Lung (tissue), 12 donors: ENCODE results near the gene E2F7. TPM values are rescaled to one million over a fixed set of nuclear protein-coding genes. Genes with fewer than 3 reads are reported as not detected.

Experiments used
- ATAC-seq: fragments of 200-7000 bp; cut with Tn5 transposase; one replicate; pipeline ENCODE4 v1.9.1; 2020; ENCODE audit warnings: moderate number of reproducible peaks; ENCODE audit not compliant: insufficient read depth, low FRiP score
- DNase-seq, 3 donors: peaks; one replicate each; pipeline ENCODE4 v3.0.0-alpha.2; 2013 to 2017
- H3K27ac ChIP-seq, 2 donors: one replicate each; pipeline ENCODE4 v1.5.1; 2013; ENCODE audit warnings: mild to moderate bottlenecking in 2 of 2, moderate library complexity in 2 of 2, control low read depth in 1 of 2, inconsistent platforms in 1 of 2, low read depth in 1 of 2, low read length in 1 of 2
- H3K27me3 ChIP-seq, 3 donors: one replicate each; pipeline ENCODE4 v1.5.1; 2013; ENCODE audit warnings: low read length in 2 of 3; ENCODE audit not compliant: control insufficient read depth in 3 of 3, insufficient read depth in 3 of 3
- H3K36me3 ChIP-seq, 4 donors: one replicate each; pipeline ENCODE4 v1.5.1; 2013; ENCODE audit warnings: low read length in 4 of 4, mild to moderate bottlenecking in 1 of 4, moderate library complexity in 1 of 4; ENCODE audit not compliant: control insufficient read depth in 4 of 4, insufficient read depth in 4 of 4
- H3K4me1 ChIP-seq, 5 donors: one replicate each; pipeline ENCODE4 v1.5.1; 2013; ENCODE audit warnings: low read length in 5 of 5, mild to moderate bottlenecking in 2 of 5, moderate library complexity in 1 of 5; ENCODE audit not compliant: control insufficient read depth in 5 of 5, insufficient read depth in 5 of 5
- H3K4me3 ChIP-seq: one replicate; pipeline ENCODE4 v1.5.1; 2013; ENCODE audit warnings: mild to moderate bottlenecking, control low read depth, moderate library complexity
- H3K9ac ChIP-seq, 2 donors: one replicate each; pipeline ENCODE4 v1.5.1; 2013; ENCODE audit warnings: low read length in 2 of 2, control low read depth in 1 of 2; ENCODE audit not compliant: insufficient read depth in 1 of 2
- H3K9me3 ChIP-seq, 4 donors: one replicate each; pipeline ENCODE4 v1.5.1; 2013; ENCODE audit warnings: low read length in 3 of 4, mild to moderate bottlenecking in 1 of 4, moderate library complexity in 1 of 4; ENCODE audit not compliant: control insufficient read depth in 4 of 4, insufficient read depth in 3 of 4
- CTCF ChIP-seq: IDR thresholded peaks from 2 replicates; pipeline ENCODE4 v1.5.1; 2012; ENCODE audit warnings: mild to moderate bottlenecking; ENCODE audit errors: control extremely low read depth, extremely low read depth
- WGBS, 2 donors: extraction: QIAGEN DNeasy Blood & Tissue Kit; methylation state at CpG; one replicate each; pipeline ENCODE4 v1.1.7; 2013; 5-methylcytosine and 5-hydroxymethylcytosine counted together
- polyA plus RNA-seq, 2 donors: library from polyadenylated mRNA; stranded (reverse); fragments of 200-250 nt; gene quantifications; one replicate each; pipeline ENCODE4 v1.2.1, GENCODE V29; 2013
- total RNA-seq, 2 donors: library from RNA; depleted of rRNA in 1 of 2; stranded (reverse); fragments of >200 nt in 1 of 2; gene quantifications; one replicate each; pipeline ENCODE4 v1.2.1, GENCODE V29; 2014 to 2021
- donor health status: control.
- donor health status: control.
- donor health status: Bipolar disorder and iron deficiency.
- donor health status: healthy.
- donor health status: DM: yes; HTN: yes; CAD: no.

The E2F7 gene
- total and polyA plus RNA-seq, 4 donors: 0.24 to 2.3 (median 0.54) TPM

DNA sequence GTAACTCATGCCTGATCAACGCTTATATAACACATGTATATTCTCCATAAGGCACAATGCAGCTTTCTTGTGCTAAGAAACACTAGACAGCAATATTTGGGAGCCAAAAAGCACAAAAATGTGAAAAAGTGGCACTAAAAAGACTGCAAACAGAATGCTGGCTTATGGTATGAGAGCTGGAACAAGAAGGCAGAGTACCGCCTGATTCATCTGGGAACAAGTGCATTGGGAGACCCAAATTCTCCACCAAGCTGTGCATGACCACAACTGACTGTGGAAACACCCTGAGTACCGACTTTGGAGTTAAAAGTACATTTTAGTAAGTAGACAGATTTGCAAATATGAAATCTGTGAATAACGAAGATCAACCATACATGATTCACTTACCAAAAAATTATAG, 25.1 kb downstream of the E2F7 start:
- ATAC-seq (no peak), DNase-seq (no peak)
- Histone ChIP-seq H3K4me3 (no peak overlapping the region), H3K27me3 (no peaks in the 10 kb centered on the region), H3K9me3 (no peaks in the 10 kb centered on the region), H3K9ac (no peak overlapping the region), H3K4me1 (no peaks in the 10 kb centered on the region), H3K36me3 (peaks cover 0 to 22% (median 0%) of the 10 kb centered on the region in 4 donors), H3K27ac (no peak overlapping the region)
- TF ChIP-seq CTCF: no peak
- WGBS, 2 donors: 97 to 98% methylated on average over 4 of the region's 4 CpGs

GRCh38 chr12:77035226-77035625, 30.1 kb downstream of the E2F7 start:
- H3K9me3 ChIP-seq: no peaks in the 10 kb centered on the region
- WGBS, 2 donors: 83 to 91% methylated on average over 1 of the region's 1 CpG
- no peaks in the 10 kb centered on the region for H3K27me3 ChIP-seq
- no peak overlapping the region for H3K4me3 ChIP-seq
- no peak for TF ChIP-seq CTCF
- DNase-seq (no peak), ATAC-seq (no peak)
- no peaks in the 10 kb centered on the region for H3K4me1 ChIP-seq
- H3K27ac ChIP-seq: no peak overlapping the region
- H3K36me3 ChIP-seq: peaks cover 0 to 19% (median 6%) of the 10 kb centered on the region in 4 donors
- H3K9ac ChIP-seq: no peak overlapping the region

- Histone ChIP-seq H3K4me3 (no peak overlapping the region), H3K36me3 (peaks cover 0 to 24% (median 6%) of the 10 kb centered on the region in 4 donors), H3K27ac (no peak overlapping the region), H3K4me1 (no peaks in the 10 kb centered on the region), H3K9me3 (no peaks in the 10 kb centered on the region), H3K9ac (no peak overlapping the region), H3K27me3 (no peaks in the 10 kb centered on the region)
- DNase-seq (peak in 2 of 3 donors; percentile 10 to 23), ATAC-seq (no peak)
- no peak for TF ChIP-seq CTCF
- WGBS, 2 donors: 94 to 97% methylated on average over 9 of the region's 9 CpGs
Measured at GRCh38 chr12:77033658-77034536, 31.5 kb downstream of the E2F7 start.
